ENCODE measurements around the gene GADD45B. TPM values are rescaled to one million over a fixed set of nuclear protein-coding genes. Genes with fewer than 3 reads are reported as not detected.

The GADD45B gene
- total RNA-seq = 56.2 and 71.7 TPM in 2 replicates

DNA sequence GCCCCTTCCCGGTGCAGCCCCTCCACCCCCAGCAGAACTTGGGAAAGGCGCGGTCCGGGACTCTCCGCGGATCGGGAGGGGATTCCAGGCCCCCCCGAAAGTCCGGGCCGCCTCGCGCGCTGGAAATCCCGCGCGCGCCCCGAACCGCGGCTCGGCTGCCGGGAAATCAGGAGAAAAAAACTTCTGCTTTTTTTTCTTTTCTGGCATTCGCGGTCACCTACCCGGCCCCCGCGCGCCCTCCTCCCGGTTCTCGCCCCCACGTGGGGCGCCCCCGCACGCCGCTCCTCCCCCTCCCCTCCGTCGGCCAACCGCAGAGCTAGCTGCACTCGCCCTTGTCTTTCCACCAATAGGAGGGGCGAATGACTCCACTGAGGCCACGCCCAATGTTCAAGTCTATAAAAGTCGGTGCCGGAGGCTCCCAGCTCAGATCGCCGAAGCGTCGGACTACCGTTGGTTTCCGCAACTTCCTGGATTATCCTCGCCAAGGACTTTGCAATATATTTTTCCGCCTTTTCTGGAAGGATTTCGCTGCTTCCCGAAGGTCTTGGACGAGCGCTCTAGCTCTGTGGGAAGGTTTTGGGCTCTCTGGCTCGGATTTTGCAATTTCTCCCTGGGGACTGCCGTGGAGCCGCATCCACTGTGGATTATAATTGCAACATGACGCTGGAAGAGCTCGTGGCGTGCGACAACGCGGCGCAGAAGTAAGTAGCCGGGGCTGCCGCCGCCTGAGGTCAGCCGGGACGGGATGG lies at the start of gene GADD45B:
Gene GADD45B (plus strand): TSS at position 426 of the 749 bp plus-strand sequence. CDS start 232 bp downstream, at position 658.

DNA sequence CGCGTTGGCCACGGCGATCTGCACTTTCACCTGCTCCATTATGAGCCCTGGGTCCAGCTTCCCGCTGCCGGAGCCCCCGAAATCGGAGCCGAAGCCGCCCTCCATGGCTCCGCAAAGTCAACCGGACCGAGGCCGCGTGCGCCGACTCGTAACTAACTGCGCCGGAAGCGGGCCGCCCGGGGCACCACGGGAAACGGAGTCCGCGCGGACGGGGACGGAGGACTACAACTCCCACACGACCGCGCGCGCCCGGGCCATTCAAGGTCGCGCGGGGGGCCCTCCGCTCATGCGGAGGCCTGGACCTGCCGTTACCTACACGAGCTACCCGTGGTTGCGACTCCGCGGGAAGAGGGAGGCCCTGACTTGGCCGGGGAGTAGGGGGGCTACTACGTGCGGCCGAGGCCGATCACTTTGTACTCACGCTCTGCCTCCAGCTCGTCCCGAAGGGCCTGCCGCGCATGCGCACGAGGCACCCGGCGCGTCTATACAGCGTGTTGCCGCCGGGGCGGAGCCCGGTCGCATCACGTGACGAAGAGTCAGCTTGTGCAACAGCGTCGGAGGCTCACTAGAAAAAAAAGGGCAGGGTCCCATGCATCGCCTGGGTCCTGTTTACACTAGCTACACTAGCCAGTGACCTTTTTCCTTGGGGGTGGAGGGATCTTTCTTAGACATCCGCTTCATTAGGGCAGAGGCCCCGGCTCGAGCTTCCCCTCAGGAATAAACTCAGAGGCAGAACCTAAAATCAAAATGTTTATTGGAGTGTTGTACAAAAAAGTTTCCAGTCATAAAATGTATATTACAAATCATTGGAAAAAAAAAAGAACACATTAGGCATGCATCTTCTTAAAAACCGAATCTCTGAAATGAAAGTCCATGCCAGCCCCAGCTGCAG lies 48.3 kb upstream of the GADD45B start, which contains the start of gene TIMM13:
Gene TIMM13 (minus strand): TSS at position 158 of the 892 bp plus-strand sequence. CDS start 53 bp downstream, at position 105.

Other genes with a start within 250 kb of the GADD45B start
- gene PLEKHJ1, start 239.8 kb upstream of the GADD45B start, total RNA-seq = 49.7 and 72.8 TPM in 2 replicates
- 42.5 and 47.8 TPM in 2 replicates for gene SF3A2, start 239.3 kb upstream of the GADD45B start, total RNA-seq
- under 0.01 and 2.3 TPM in 2 replicates for gene AMH, start 226.8 kb upstream of the GADD45B start, total RNA-seq
- gene JSRP1, start 219.7 kb upstream of the GADD45B start, total RNA-seq = 3.2 TPM in 1 of 2 replicates, not detected in the other
- 0.13 TPM in 1 of 2 replicates, not detected in the other for gene PEAK3, start 194.0 kb upstream of the GADD45B start, total RNA-seq
- not detected in 2 replicates for gene LINGO3, start 168.0 kb upstream of the GADD45B start, total RNA-seq
- gene LSM7, start 147.5 kb upstream of the GADD45B start, total RNA-seq = 135 and 247 TPM in 2 replicates
- gene SPPL2B, start 147.4 kb upstream of the GADD45B start, total RNA-seq = 18.7 and 36.3 TPM in 2 replicates
- 0.26 TPM in 1 of 2 replicates, not detected in the other for gene TMPRSS9, start 115.9 kb upstream of the GADD45B start, total RNA-seq
- 56.9 and 71.1 TPM in 2 replicates for gene TIMM13, start 48.5 kb upstream of the GADD45B start, total RNA-seq
- gene LMNB2, start 19.2 kb upstream of the GADD45B start, total RNA-seq = 73.4 and 109 TPM in 2 replicates
- gene GNG7, start 226.6 kb downstream of the GADD45B start, total RNA-seq = 2.0 TPM in 1 of 2 replicates, not detected in the other
- gene DIRAS1, start 245.2 kb downstream of the GADD45B start, total RNA-seq = 0.26 and 3.5 TPM in 2 replicates

Data from epithelial cell of alveolus of lung (primary cell).